ENCODE data around the gene SGIP1. TPM values are rescaled to one million over a fixed set of nuclear protein-coding genes. Genes with fewer than 3 reads are reported as not detected.

The SGIP1 gene
- polyA plus RNA-seq, 1 of the 3 experiments (the other 2 are of a cell fraction): 15.5 TPM

- Histone ChIP-seq H3K36me3 (replicated peaks in 1 of 2; ENCODE audit: control insufficient read depth in 1 of 2, insufficient read depth in 2 of 2, low read length in 1 of 2) (peaks cover 0 to 17% of the 10 kb centered on the region in 2 experiments), H3F3A (replicated peaks; ENCODE audit: insufficient read depth) (peaks cover 21% of the 10 kb centered on the region), H3K27me3 (ENCODE audit: insufficient read depth) (no peaks in the 10 kb centered on the region), H3K27ac (ENCODE audit: low read depth in 2 of 2, low read length in 1 of 2) (no peak overlapping the region), H4K20me1 (ENCODE audit: insufficient read depth) (no peaks in the 10 kb centered on the region), H3K9ac (no peak overlapping the region), H3K79me2 (ENCODE audit: insufficient read depth) (no peaks in the 10 kb centered on the region), H3K4me2 (no peak overlapping the region), H2AFZ (ENCODE audit: low read depth) (no peak overlapping the region), H3K9me2 (no peaks in the 10 kb centered on the region), H3K4me1 (ENCODE audit: control insufficient read depth in 1 of 2, insufficient read depth in 2 of 2, low read depth in 1 of 2, low read length in 1 of 2) (peaks cover 0 to 18% of the 10 kb centered on the region in 2 experiments; a peak in 2 of 4 replicates), H3K4me3 (ENCODE audit: low read depth in 2 of 2, low read length in 1 of 2) (no peak overlapping the region), H3K9me3 (no peaks in the 10 kb centered on the region)
- 74% methylated on average over 4 of the region's 4 CpGs for WGBS (ENCODE audit: low lambda C conversion rate)
- no peak for DNase-seq
- CTCF ChIA-PET: interaction anchor here (0.5 to 1.6 kb wide), 5 partner anchors 15 to 505 kb away, joined by 3 to 4 read pairs (median 3); no protein-coding TSS in a partner anchor
- POLR2A ChIA-PET: no interaction called here
- no peak for TF ChIP-seq GABPA (IDR thresholded peaks at IDR 0.05; ENCODE audit: low read depth)
Observed at GRCh38 chr1:66731170-66731865, 197.4 kb downstream of the SGIP1 start.

DNA sequence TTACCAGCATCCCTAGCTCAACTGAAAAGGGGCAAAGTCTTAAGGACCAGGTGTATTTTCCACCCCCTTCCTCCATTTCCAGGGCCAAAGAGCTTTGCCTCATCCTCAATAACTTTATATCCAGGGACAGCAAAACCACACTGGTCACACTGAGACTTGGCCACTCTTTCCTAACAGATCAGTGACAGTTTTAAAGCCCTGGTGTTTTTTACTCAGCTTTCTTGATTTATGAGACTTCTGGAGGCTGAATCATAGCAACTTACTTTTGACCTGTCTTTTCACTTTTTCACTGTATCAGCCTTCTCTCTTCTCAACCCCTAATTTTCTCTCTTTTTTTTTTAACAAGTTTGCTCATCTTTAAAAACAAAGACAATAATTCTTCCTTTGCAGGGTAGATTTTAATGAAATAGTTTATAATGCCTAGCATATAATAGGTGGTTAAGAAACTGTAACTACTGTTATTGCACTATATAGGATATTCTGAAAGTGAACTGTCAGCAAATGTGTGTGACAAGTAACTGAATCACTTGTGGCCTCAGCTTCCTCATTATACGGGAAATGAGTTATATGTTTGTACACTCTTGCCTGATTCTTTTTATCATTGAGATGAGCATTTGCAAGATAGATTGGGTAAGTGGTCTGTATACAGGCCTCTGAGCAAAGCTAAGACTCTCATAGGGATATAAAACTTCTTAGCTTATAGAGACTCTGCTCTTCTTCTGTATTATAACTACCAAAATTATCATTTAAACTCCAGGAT is 198.6 kb downstream of the SGIP1 start:
- H3K36me3 ChIP-seq (replicated peaks in 1 of 2; ENCODE audit: control insufficient read depth in 1 of 2, insufficient read depth in 2 of 2, low read length in 1 of 2): peaks cover 0 to 14% of the 10 kb centered on the region in 2 experiments
- H3F3A ChIP-seq (replicated peaks; ENCODE audit: insufficient read depth): peaks cover 17% of the 10 kb centered on the region
- H3K79me2 ChIP-seq (ENCODE audit: insufficient read depth): no peaks in the 10 kb centered on the region
- H3K27me3 ChIP-seq (ENCODE audit: insufficient read depth): no peaks in the 10 kb centered on the region
- POLR2A ChIA-PET: no interaction called here
- no peak overlapping the region for H3K9ac ChIP-seq
- no peaks in the 10 kb centered on the region for H3K9me2 ChIP-seq
- CTCF ChIA-PET: interaction anchor here (0.7 to 2.4 kb wide), 8 partner anchors 9 to 478 kb away, joined by 3 to 6 read pairs (median 3); partner anchors contain the start of gene DYNLT5
- H2AFZ ChIP-seq (ENCODE audit: low read depth): no peak overlapping the region
- H3K27ac ChIP-seq (ENCODE audit: low read depth in 2 of 2, low read length in 1 of 2): peak overlapping the region in 1 of 2 experiments; percentile 8; a peak in 1 of 4 replicates
- H3K9me3 ChIP-seq: no peaks in the 10 kb centered on the region
- 23% methylated on average over 1 of the region's 1 CpG for WGBS (ENCODE audit: low lambda C conversion rate)
- no peak overlapping the region for H3K4me2 ChIP-seq
- no peak for DNase-seq
- H4K20me1 ChIP-seq (ENCODE audit: insufficient read depth): no peaks in the 10 kb centered on the region
- H3K4me1 ChIP-seq (ENCODE audit: control insufficient read depth in 1 of 2, insufficient read depth in 2 of 2, low read depth in 1 of 2, low read length in 1 of 2): peaks cover 0 to 18% of the 10 kb centered on the region in 2 experiments; a peak in 2 of 4 replicates
- H3K4me3 ChIP-seq (ENCODE audit: low read depth in 2 of 2, low read length in 1 of 2): no peak overlapping the region
- TF ChIP-seq PBX3 (IDR thresholded peaks at IDR 0.05): no peak
- TF ChIP-seq, protein P1, sequence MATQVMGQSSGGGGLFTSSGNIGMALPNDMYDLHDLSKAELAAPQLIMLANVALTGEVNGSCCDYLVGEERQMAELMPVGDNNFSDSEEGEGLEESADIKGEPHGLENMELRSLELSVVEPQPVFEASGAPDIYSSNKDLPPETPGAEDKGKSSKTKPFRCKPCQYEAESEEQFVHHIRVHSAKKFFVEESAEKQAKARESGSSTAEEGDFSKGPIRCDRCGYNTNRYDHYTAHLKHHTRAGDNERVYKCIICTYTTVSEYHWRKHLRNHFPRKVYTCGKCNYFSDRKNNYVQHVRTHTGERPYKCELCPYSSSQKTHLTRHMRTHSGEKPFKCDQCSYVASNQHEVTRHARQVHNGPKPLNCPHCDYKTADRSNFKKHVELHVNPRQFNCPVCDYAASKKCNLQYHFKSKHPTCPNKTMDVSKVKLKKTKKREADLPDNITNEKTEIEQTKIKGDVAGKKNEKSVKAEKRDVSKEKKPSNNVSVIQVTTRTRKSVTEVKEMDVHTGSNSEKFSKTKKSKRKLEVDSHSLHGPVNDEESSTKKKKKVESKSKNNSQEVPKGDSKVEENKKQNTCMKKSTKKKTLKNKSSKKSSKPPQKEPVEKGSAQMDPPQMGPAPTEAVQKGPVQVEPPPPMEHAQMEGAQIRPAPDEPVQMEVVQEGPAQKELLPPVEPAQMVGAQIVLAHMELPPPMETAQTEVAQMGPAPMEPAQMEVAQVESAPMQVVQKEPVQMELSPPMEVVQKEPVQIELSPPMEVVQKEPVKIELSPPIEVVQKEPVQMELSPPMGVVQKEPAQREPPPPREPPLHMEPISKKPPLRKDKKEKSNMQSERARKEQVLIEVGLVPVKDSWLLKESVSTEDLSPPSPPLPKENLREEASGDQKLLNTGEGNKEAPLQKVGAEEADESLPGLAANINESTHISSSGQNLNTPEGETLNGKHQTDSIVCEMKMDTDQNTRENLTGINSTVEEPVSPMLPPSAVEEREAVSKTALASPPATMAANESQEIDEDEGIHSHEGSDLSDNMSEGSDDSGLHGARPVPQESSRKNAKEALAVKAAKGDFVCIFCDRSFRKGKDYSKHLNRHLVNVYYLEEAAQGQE (IDR thresholded peaks at IDR 0.05; ENCODE audit: low read depth, low read length): no peak
- no peak for TF ChIP-seq CHD2 (IDR thresholded peaks at IDR 0.05; ENCODE audit: low read length, partially characterized antibody)
- TF ChIP-seq POLR2AphosphoS5 (IDR thresholded peaks at IDR 0.05; ENCODE audit: low read depth, low read length): no peak
- no peak for TF ChIP-seq MXI1 (IDR thresholded peaks at IDR 0.05; ENCODE audit: low read depth, low read length)
- no peak for TF ChIP-seq CTCF (IDR thresholded peaks at IDR 0.05)
- no peak for TF ChIP-seq SIN3A (IDR thresholded peaks at IDR 0.05; ENCODE audit: borderline replicate concordance, low read depth, low read length)
- TF ChIP-seq GABPA (IDR thresholded peaks at IDR 0.05; ENCODE audit: low read depth): no peak
- no peak for TF ChIP-seq FOXJ3 (CRISPR knock-in tag; IDR thresholded peaks at IDR 0.05)
- TF ChIP-seq NRF1 (IDR thresholded peaks at IDR 0.05; ENCODE audit: low read depth, low read length): no peak
- no peak for TF ChIP-seq RFX5 (IDR thresholded peaks at IDR 0.05; ENCODE audit: low read length)
- TF ChIP-seq ELF1 (IDR thresholded peaks at IDR 0.05): no peak
- TF ChIP-seq EP300 (IDR thresholded peaks at IDR 0.05; ENCODE audit: borderline replicate concordance in 1 of 2, low read depth in 1 of 2, low read length in 1 of 2): no peak
- TF ChIP-seq USF1 (IDR thresholded peaks at IDR 0.05; ENCODE audit: borderline replicate concordance, low read depth): no peak
- TF ChIP-seq ZBTB33 (IDR thresholded peaks at IDR 0.05; ENCODE audit: borderline replicate concordance, low read depth): no peak

Measured in SK-N-SH (cell line).